ENCODE data around the gene PDSS1. TPM values are rescaled to one million over a fixed set of nuclear protein-coding genes. Genes with fewer than 3 reads are reported as not detected.
A peak's percentile ranks its signal among the peaks of the same experiment; 100 is the strongest.

Gene PDSS1
- total RNA-seq, 2 donors from 2014 or later, result 7.7 to 10.9 TPM

DNA sequence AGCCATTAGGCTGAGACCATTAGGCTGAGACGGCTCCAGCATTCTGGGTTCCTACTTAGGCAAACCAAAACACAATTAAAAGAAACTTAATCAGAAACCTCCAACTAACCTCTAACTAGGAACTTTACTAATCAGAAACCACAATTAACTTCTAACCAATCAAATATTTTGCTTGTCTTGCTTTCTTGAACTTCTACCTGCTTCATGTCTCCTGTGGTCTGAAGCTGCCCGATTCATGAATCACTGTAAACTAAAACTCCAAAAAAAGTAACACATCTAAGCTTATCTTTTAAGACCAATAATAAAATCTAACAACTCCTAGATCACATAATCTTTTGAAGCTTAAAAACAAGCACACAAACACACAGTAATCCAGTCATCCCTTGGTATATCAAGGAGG lies 76.1 kb downstream of the PDSS1 start:
- H3K36me3 Mint-ChIP-seq (ENCODE audit: low read depth), result peaks cover 2% of the 10 kb centered on the region
- peaks cover 6% of the 10 kb centered on the region for H3K36me3 ChIP-seq (ENCODE audit: control insufficient read depth, insufficient read depth, low read length)
- no peak overlapping the region for H3K4me3 Mint-ChIP-seq
- DNase-seq, result no peak
- H3K4me3 ChIP-seq (ENCODE audit: low read length), result no peak overlapping the region
- whole genome bisulfite sequencing, 2 experiments (ENCODE audit: insufficient coverage in 1 of 2, insufficient read length in 1 of 2), result 93 to 100% methylated on average over 1 to 2 of the region's 2 CpGs
- no peaks in the 10 kb centered on the region for H3K27me3 ChIP-seq (ENCODE audit: control insufficient read depth, insufficient read depth, low read length, poor library complexity, severe bottlenecking)
- H3K27ac Mint-ChIP-seq, result peak overlapping the region; percentile 55
- H3K9me3 Mint-ChIP-seq, result no peaks in the 10 kb centered on the region
- no peaks in the 10 kb centered on the region for H3K27me3 Mint-ChIP-seq (ENCODE audit: insufficient read depth)
- TF ChIP-seq, protein P1, sequence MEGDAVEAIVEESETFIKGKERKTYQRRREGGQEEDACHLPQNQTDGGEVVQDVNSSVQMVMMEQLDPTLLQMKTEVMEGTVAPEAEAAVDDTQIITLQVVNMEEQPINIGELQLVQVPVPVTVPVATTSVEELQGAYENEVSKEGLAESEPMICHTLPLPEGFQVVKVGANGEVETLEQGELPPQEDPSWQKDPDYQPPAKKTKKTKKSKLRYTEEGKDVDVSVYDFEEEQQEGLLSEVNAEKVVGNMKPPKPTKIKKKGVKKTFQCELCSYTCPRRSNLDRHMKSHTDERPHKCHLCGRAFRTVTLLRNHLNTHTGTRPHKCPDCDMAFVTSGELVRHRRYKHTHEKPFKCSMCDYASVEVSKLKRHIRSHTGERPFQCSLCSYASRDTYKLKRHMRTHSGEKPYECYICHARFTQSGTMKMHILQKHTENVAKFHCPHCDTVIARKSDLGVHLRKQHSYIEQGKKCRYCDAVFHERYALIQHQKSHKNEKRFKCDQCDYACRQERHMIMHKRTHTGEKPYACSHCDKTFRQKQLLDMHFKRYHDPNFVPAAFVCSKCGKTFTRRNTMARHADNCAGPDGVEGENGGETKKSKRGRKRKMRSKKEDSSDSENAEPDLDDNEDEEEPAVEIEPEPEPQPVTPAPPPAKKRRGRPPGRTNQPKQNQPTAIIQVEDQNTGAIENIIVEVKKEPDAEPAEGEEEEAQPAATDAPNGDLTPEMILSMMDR (conservative IDR thresholded peaks at IDR 0.05), result no peak
- no peaks in the 10 kb centered on the region for H3K4me1 ChIP-seq (ENCODE audit: control insufficient read depth, insufficient read depth, low read length)
- no peak overlapping the region for H3K27ac ChIP-seq (ENCODE audit: low read depth, low read length)
- H3K9ac ChIP-seq (ENCODE audit: extremely low read depth, low read length, poor library complexity, severe bottlenecking), result no peak overlapping the region
- H3K4me1 Mint-ChIP-seq, result peaks cover 8% of the 10 kb centered on the region
- H3K9me3 ChIP-seq (ENCODE audit: control insufficient read depth, low read length), result no peaks in the 10 kb centered on the region

DNA sequence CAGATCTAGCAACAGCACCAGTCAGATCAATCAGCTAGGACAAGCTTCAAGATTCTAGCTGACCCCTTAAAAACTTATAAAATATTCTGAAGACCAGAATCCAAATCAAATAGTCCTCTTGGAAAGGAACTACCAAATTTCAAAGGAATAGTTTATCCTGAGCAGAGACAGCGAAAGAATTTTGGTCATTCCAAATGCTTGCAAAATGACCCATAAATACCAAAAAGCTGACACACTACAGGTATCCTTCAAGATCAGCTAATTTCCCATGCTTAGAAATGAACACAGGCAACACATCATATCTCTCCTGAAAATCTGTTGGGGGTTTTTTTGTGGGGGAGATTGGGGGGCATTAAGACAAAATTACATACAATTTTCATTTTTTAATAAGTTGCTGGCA lies 78.8 kb downstream of the PDSS1 start:
- Histone ChIP-seq H3K27ac (ENCODE audit: low read depth, low read length) (no peak overlapping the region), H3K9ac (ENCODE audit: extremely low read depth, low read length, poor library complexity, severe bottlenecking) (no peak overlapping the region), H3K27me3 (ENCODE audit: control insufficient read depth, insufficient read depth, low read length, poor library complexity, severe bottlenecking) (no peaks in the 10 kb centered on the region), H3K4me3 (ENCODE audit: low read length) (no peak overlapping the region), H3K9me3 (ENCODE audit: control insufficient read depth, low read length) (no peaks in the 10 kb centered on the region), H3K4me1 (ENCODE audit: control insufficient read depth, insufficient read depth, low read length) (peaks cover 12% of the 10 kb centered on the region), H3K36me3 (ENCODE audit: control insufficient read depth, insufficient read depth, low read length) (peaks cover 4% of the 10 kb centered on the region)
- DNase-seq, result no peak
- Mint-ChIP-seq H3K36me3 (ENCODE audit: low read depth) (no peaks in the 10 kb centered on the region), H3K27ac (peak overlapping the region; percentile 4), H3K27me3 (ENCODE audit: insufficient read depth) (no peaks in the 10 kb centered on the region), H3K4me1 (peaks cover 25% of the 10 kb centered on the region), H3K9me3 (no peaks in the 10 kb centered on the region), H3K4me3 (no peak overlapping the region)
- TF ChIP-seq, protein P1 (conservative IDR thresholded peaks at IDR 0.05), result no peak
- WGBS, 2 experiments (ENCODE audit: insufficient coverage in 1 of 2, insufficient read length in 1 of 2), result 96 to 100% methylated on average over 1 of the region's 1 CpG

DNA sequence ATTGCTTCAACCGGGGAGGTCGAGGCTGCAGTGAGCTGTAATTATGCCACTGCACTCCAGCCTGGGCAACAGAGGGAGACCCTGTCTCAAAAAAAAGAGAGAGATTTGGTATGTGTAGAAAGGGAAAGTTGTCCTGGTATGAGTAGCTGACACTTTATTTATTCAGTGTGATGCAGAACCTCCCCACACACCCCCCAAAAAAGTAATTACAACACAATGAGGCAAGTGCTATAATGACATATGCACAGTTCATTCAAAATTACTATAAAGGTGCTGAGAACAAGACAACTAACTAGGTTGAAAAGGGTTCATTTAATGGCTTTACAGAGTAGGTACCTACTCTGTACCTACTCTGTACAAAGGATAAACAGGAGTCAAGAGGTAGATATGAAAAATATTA lies 80.2 kb downstream of the PDSS1 start:
- Mint-ChIP-seq H3K27me3 (ENCODE audit: insufficient read depth) (no peaks in the 10 kb centered on the region), H3K9me3 (no peaks in the 10 kb centered on the region), H3K27ac (no peak overlapping the region), H3K4me3 (no peak overlapping the region), H3K4me1 (peaks cover 33% of the 10 kb centered on the region), H3K36me3 (ENCODE audit: low read depth) (no peaks in the 10 kb centered on the region)
- Histone ChIP-seq H3K36me3 (ENCODE audit: control insufficient read depth, insufficient read depth, low read length) (peaks cover 4% of the 10 kb centered on the region), H3K4me3 (ENCODE audit: low read length) (no peak overlapping the region), H3K9me3 (ENCODE audit: control insufficient read depth, low read length) (no peaks in the 10 kb centered on the region), H3K27me3 (ENCODE audit: control insufficient read depth, insufficient read depth, low read length, poor library complexity, severe bottlenecking) (no peaks in the 10 kb centered on the region), H3K4me1 (ENCODE audit: control insufficient read depth, insufficient read depth, low read length) (peaks cover 12% of the 10 kb centered on the region), H3K9ac (ENCODE audit: extremely low read depth, low read length, poor library complexity, severe bottlenecking) (no peak overlapping the region), H3K27ac (ENCODE audit: low read depth, low read length) (no peak overlapping the region)
- WGBS, 2 experiments (ENCODE audit: insufficient coverage in 1 of 2, insufficient read length in 1 of 2), result 95 to 100% methylated on average over 1 to 2 of the region's 2 CpGs
- no peak for DNase-seq
- TF ChIP-seq, protein P1 (conservative IDR thresholded peaks at IDR 0.05), result no peak

All from endodermal cell (in vitro differentiated cells).